Testis (tissue), 3 donors: ENCODE results near the gene TNS1. TPM values are rescaled to one million over a fixed set of nuclear protein-coding genes. Genes with fewer than 3 reads are reported as not detected.
A peak's percentile ranks its signal among the peaks of the same experiment; 100 is the strongest.

ENCODE experiments used
- DNase-seq: peaks from one replicate; pipeline ENCODE4 v3.0.0-alpha.2; 2019
- H3K27ac ChIP-seq, 2 donors: fragments of 200-600 bp; sonication (generic); one replicate each; pipeline ENCODE4 v1.5.1; 2019
- H3K27me3 ChIP-seq: fragments of 200-600 bp; sonication (generic); one replicate; pipeline ENCODE4 v1.5.1; 2019
- H3K36me3 ChIP-seq: fragments of 200-600 bp; sonication (generic); one replicate; pipeline ENCODE4 v1.5.1; 2017; ENCODE audit warnings: low read depth; ENCODE audit errors: missing control alignments
- H3K4me1 ChIP-seq: fragments of 200-600 bp; sonication (generic); one replicate; pipeline ENCODE4 v1.5.1; 2019
- H3K4me3 ChIP-seq, 2 donors: fragments of 200-600 bp; sonication (generic); one replicate each; pipeline ENCODE4 v1.5.1; 2017 to 2019
- H3K9me3 ChIP-seq: fragments of 200-600 bp; sonication (generic); one replicate; pipeline ENCODE4 v1.5.1; 2017
- POLR2A ChIP-seq: fragments of 450-650 bp; IDR thresholded peaks from one replicate; pipeline ENCODE4 v1.6.1; 2017; ENCODE audit warnings: antibody characterized with exemption, mild to moderate bottlenecking, moderate library complexity
- WGBS, 2 donors: methylation state at CpG; one replicate each; pipeline ENCODE4 v1.1.5; 2018; 5-methylcytosine and 5-hydroxymethylcytosine counted together
- intact Hi-C: fragments of 100-400 bp; cut with DNase I; formaldehyde crosslinking; loops from one replicate; pipeline ENCODE4 v1.15.1; 2023; ENCODE audit warnings: low total_unique reads
- polyA plus RNA-seq: library from polyadenylated mRNA; stranded (reverse); fragments of 350-450 nt; fragmentation: Illumina TruSeq; extraction: RNeasy Lipid Tissue Mini Kit (QIAGEN cat#74804); gene quantifications from one replicate; pipeline ENCODE4 v1.2.3, GENCODE V29; 2014; ENCODE audit warnings: low read depth, low replicate concordance; ENCODE audit not compliant: insufficient read depth
- total RNA-seq, 2 donors: library from RNA; depleted of rRNA; stranded (reverse); fragments of >200 nt; gene quantifications; one replicate each; pipeline ENCODE4 v1.2.3, GENCODE V29; 2016
- TF ChIP-seq, protein P1 (sequence below), 3 experiments: fragments of 450-650 bp in 2 of 3; fragments of 200-600 bp in 1 of 3; sonication (generic) in 1 of 3; IDR thresholded peaks; one replicate each; pipeline ENCODE4 v1.5.1; 2016 to 2019; ENCODE audit warnings: antibody characterized with exemption in 3 of 3, mild to moderate bottlenecking in 2 of 3, moderate library complexity in 1 of 3

The TNS1 gene
- total and polyA plus RNA-seq, 3 donors from 2014 or later: 75.9 to 256 (median 227) TPM

DNA sequence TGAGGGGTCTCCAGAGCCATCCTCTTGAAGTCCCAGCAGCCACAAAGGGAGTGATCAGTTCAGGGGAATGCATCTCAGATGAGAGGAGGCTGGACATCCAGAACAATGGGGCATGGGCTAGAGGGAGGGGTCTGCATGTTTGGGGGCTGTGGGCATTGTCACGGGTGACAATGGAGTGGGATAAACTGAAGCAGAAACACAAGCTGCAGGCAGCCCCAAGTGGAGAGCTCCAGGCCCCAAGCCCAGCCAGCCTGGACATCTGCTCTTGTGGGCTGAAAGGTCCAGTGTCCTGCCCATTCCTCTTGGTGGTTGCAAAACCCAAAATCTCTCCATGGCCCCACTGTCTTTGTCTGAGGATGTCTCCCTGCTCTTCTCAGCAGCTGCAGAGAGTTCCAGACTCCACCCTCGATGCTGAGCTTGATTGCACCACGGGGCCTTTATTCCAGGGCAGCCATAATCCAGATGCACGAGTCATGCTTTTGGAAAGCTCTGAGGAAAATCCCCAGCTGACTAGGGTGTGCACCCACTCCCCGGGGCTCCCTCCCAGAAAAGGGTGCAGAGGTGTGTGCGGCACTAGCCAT, 149.4 kb downstream of the TNS1 start:
- DNase-seq: no peak

DNA sequence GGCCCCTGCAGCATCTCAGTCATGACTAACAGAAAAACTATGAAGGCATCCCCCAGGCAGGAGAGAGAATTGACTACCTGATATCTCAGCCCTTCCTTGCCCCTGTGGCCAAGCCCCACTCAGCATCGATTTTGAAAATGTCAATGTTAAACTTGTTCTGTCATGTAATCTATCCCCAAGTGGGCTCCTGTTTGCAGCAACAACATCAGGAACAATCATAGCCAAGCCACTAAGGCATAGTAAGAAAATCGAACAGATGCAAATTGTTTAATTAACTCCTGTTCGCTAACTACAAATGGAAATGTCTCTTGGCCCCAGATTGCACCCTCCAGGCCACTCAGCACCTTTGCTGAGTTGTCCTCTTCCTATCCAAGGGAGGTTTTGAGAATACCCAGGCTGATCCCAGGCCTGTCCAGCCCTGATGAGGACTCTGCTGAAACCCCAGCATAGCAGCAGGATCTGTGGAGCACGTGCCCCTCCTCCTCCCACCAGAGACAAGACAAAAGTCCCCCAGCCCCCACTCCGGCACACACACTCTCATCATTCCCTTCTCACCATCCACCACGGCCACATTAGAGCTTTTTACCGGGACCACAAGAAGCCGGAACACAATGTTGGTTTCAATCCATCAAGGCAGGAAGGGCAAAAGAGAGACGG, 150.1 kb downstream of the TNS1 start:
- 49 to 69% methylated on average over 9 of the region's 9 CpGs for WGBS, 2 donors
- H3K36me3 ChIP-seq: no peaks in the 10 kb centered on the region
- no peak overlapping the region for H3K4me3 ChIP-seq
- H3K27ac ChIP-seq: no peak overlapping the region
- H3K4me1 ChIP-seq: peaks cover 46% of the 10 kb centered on the region
- H3K9me3 ChIP-seq: no peaks in the 10 kb centered on the region
- TF ChIP-seq, protein P1, sequence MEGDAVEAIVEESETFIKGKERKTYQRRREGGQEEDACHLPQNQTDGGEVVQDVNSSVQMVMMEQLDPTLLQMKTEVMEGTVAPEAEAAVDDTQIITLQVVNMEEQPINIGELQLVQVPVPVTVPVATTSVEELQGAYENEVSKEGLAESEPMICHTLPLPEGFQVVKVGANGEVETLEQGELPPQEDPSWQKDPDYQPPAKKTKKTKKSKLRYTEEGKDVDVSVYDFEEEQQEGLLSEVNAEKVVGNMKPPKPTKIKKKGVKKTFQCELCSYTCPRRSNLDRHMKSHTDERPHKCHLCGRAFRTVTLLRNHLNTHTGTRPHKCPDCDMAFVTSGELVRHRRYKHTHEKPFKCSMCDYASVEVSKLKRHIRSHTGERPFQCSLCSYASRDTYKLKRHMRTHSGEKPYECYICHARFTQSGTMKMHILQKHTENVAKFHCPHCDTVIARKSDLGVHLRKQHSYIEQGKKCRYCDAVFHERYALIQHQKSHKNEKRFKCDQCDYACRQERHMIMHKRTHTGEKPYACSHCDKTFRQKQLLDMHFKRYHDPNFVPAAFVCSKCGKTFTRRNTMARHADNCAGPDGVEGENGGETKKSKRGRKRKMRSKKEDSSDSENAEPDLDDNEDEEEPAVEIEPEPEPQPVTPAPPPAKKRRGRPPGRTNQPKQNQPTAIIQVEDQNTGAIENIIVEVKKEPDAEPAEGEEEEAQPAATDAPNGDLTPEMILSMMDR (IDR thresholded peaks at IDR 0.05): no peak
- no peak for TF ChIP-seq POLR2A
- intact Hi-C loops: no loop called here
- H3K27me3 ChIP-seq: no peaks in the 10 kb centered on the region
- no peak for DNase-seq

More for the DNA sequence above, 149.4 kb downstream of the TNS1 start:
- Histone ChIP-seq H3K27ac (no peak overlapping the region), H3K9me3 (no peaks in the 10 kb centered on the region), H3K4me3 (no peak overlapping the region), H3K4me1 (peaks cover 54% of the 10 kb centered on the region), H3K27me3 (no peaks in the 10 kb centered on the region), H3K36me3 (no peaks in the 10 kb centered on the region)
- no peak for TF ChIP-seq POLR2A
- TF ChIP-seq, protein P1 (IDR thresholded peaks at IDR 0.05): no peak
- intact Hi-C loops: no loop called here
- WGBS, 2 donors: 29 to 39% methylated on average over 6 of the region's 6 CpGs

DNA sequence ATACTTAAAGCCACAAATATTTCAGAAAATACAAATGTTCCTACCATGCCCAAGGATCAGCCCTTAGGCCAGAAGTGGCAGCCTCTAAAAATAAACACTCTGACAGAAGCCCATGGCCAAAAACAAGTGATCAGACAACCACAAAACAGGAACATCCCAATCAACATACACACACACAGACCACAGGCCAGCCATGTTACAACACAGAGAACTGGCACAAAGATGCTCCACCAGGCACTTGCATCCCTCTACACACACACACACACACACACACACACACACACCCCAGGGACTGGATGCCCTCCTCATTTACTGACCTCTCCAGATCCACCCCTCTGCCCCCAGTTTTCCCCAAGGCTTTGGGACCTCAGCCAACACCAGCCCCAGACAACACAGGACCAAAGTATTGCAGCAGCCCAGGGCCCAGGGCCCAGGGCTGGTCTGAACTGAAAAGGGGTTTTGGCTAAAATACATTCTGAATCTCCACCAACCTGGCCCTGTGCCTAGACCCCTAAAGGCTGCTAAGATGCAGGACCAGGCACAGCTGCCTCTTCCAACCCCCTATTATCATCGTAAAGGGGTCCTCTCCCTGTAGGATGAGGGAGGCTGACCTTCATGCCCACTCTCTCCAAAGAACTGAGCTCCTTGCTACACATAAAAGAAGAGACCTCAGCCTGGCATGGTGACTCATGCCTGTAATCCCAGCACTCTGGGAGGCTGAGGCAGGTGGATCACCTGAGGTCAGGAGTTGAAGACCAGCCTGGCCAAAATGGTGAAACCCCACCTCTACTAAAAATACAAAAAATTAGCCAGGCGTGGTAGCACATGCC, 151.4 kb downstream of the TNS1 start:
- DNase-seq: peak; percentile 50
- no peaks in the 10 kb centered on the region for H3K36me3 ChIP-seq
- intact Hi-C loops: no loop called here
- no peak for TF ChIP-seq POLR2A
- TF ChIP-seq, protein P1 (IDR thresholded peaks at IDR 0.05): no peak
- no peaks in the 10 kb centered on the region for H3K9me3 ChIP-seq
- peaks cover 38% of the 10 kb centered on the region for H3K4me1 ChIP-seq
- no peaks in the 10 kb centered on the region for H3K27me3 ChIP-seq
- peak overlapping the region in 1 of 2 donors; percentile 50 for H3K27ac ChIP-seq
- 65 to 78% methylated on average over 2 of the region's 2 CpGs for WGBS, 2 donors
- no peak overlapping the region for H3K4me3 ChIP-seq

DNA sequence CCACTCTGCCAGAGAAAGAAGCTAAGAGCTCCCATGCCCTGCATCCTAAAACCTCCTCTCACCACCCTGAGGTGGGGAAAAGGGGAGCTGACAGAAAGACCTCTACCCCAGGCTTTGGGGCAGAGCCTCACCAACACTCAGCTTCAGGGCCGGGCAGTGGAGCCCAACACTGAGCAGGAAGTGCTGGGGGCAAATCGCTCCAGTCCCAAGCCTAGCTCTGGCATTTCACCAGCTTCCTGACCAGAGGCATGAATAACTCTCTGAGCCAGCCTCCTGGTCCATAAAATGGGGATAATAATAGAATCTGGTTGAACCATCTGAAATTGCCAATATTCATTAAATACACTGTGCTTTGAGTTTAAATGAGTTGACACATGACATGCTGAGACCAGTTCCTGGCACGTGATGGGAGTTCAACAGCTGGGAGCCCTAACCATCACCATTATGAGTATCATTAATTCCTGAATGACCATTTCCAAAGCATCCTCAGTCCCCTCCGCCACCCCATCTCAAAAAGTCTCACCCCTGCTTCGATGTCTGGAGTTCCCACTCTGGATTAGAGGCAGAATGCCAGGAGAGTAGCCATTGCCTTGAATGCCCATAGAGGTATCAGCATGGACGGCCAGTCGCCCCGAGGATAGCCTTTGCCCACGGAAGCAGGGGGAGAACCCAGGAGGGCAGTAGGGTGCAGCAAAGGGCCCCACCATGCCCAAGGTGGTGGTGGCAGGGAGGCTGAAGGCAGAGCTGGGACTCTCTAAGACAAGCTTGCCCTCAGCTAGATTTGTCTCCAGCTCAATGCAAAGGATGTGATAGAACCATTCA, 153.4 kb downstream of the TNS1 start:
- peak overlapping the region in 1 of 2 donors; percentile 24 for H3K27ac ChIP-seq
- H3K27me3 ChIP-seq: no peaks in the 10 kb centered on the region
- no peak for DNase-seq
- H3K4me1 ChIP-seq: peaks cover 38% of the 10 kb centered on the region
- no peaks in the 10 kb centered on the region for H3K9me3 ChIP-seq
- no peak overlapping the region for H3K4me3 ChIP-seq
- TF ChIP-seq, protein P1 (IDR thresholded peaks at IDR 0.05): no peak
- TF ChIP-seq POLR2A: no peak
- intact Hi-C loops: no loop called here
- WGBS, 2 donors: 68 to 79% methylated on average over 4 to 9 of the region's 9 CpGs
- no peaks in the 10 kb centered on the region for H3K36me3 ChIP-seq
